Mucosa of rectum (tissue), 2 donors: Measurements from ENCODE around the gene CRB2.

Experiments
- H3K27ac ChIP-seq, 2 donors: one replicate each; pipeline ENCODE4 v1.7.0; 2013; ENCODE audit warnings: inconsistent platforms in 2 of 2, low read depth in 2 of 2, low read length in 2 of 2
- H3K27me3 ChIP-seq, 2 donors: one replicate each; pipeline ENCODE4 v1.7.0; 2013; ENCODE audit warnings: low read length in 2 of 2; ENCODE audit not compliant: control insufficient read depth in 2 of 2, insufficient read depth in 2 of 2
- H3K36me3 ChIP-seq, 2 donors: one replicate each; pipeline ENCODE4 v1.7.0; 2013; ENCODE audit warnings: low read length in 2 of 2; ENCODE audit not compliant: control insufficient read depth in 2 of 2, insufficient read depth in 2 of 2
- H3K4me1 ChIP-seq, 2 donors: one replicate each; pipeline ENCODE4 v1.7.0; 2013; ENCODE audit warnings: low read length in 2 of 2, mild to moderate bottlenecking in 1 of 2; ENCODE audit not compliant: control insufficient read depth in 2 of 2, insufficient read depth in 2 of 2
- H3K4me3 ChIP-seq, 2 donors: one replicate each; pipeline ENCODE4 v1.7.0; 2013; ENCODE audit warnings: low read length in 2 of 2
- H3K9ac ChIP-seq, 2 donors: one replicate each; pipeline ENCODE4 v1.7.0; 2013; ENCODE audit warnings: low read length in 2 of 2, low read depth in 1 of 2, mild to moderate bottlenecking in 1 of 2
- H3K9me3 ChIP-seq, 2 donors: one replicate each; pipeline ENCODE4 v1.7.0; 2013; ENCODE audit warnings: low read length in 2 of 2; ENCODE audit not compliant: control insufficient read depth in 2 of 2
- donor health status: healthy.
- donor health status: Normal muscosa, but diverticular disease.

Gene CRB2

GRCh38 chr9:123412171-123412820 is 56.3 kb downstream of the CRB2 start:
- no peak overlapping the region for H3K27ac ChIP-seq
- no peaks in the 10 kb centered on the region for H3K27me3 ChIP-seq
- H3K4me1 ChIP-seq: no peaks in the 10 kb centered on the region
- H3K9me3 ChIP-seq: no peaks in the 10 kb centered on the region
- H3K36me3 ChIP-seq: peaks cover 3 to 5% of the 10 kb centered on the region in 2 donors
- H3K4me3 ChIP-seq: no peak overlapping the region
- H3K9ac ChIP-seq: no peak overlapping the region

GRCh38 chr9:123414204-123414603 is 58.2 kb downstream of the CRB2 start:
- H3K27me3 ChIP-seq: no peaks in the 10 kb centered on the region
- no peak overlapping the region for H3K27ac ChIP-seq
- H3K9me3 ChIP-seq: no peaks in the 10 kb centered on the region
- peaks cover 3 to 8% of the 10 kb centered on the region in 2 donors for H3K36me3 ChIP-seq
- no peak overlapping the region for H3K9ac ChIP-seq
- no peaks in the 10 kb centered on the region for H3K4me1 ChIP-seq
- no peak overlapping the region for H3K4me3 ChIP-seq

GRCh38 chr9:123414936-123415930 is 59.2 kb downstream of the CRB2 start:
- H3K27ac ChIP-seq: no peak overlapping the region
- H3K9me3 ChIP-seq: no peaks in the 10 kb centered on the region
- H3K27me3 ChIP-seq: no peaks in the 10 kb centered on the region
- H3K9ac ChIP-seq: no peak overlapping the region
- H3K36me3 ChIP-seq: peaks cover 9 to 16% of the 10 kb centered on the region in 2 donors
- H3K4me3 ChIP-seq: no peak overlapping the region
- no peaks in the 10 kb centered on the region for H3K4me1 ChIP-seq

GRCh38 chr9:123416176-123416575 is 60.2 kb downstream of the CRB2 start:
- Histone ChIP-seq H3K9me3 (no peaks in the 10 kb centered on the region), H3K36me3 (peaks cover 9 to 14% of the 10 kb centered on the region in 2 donors), H3K27me3 (no peaks in the 10 kb centered on the region), H3K27ac (no peak overlapping the region), H3K4me1 (no peaks in the 10 kb centered on the region), H3K4me3 (no peak overlapping the region), H3K9ac (no peak overlapping the region)

- Histone ChIP-seq H3K4me1 (no peaks in the 10 kb centered on the region), H3K27me3 (no peaks in the 10 kb centered on the region), H3K36me3 (peaks cover 9 to 11% of the 10 kb centered on the region in 2 donors)
Observed at GRCh38 chr9:123417289-123418051, 61.5 kb downstream of the CRB2 start.

GRCh38 chr9:123418052-123418430 is 62.0 kb downstream of the CRB2 start:
- no peaks in the 10 kb centered on the region for H3K27me3 ChIP-seq
- peaks cover 12 to 15% of the 10 kb centered on the region in 2 donors for H3K36me3 ChIP-seq
- no peak overlapping the region for H3K4me3 ChIP-seq

More at GRCh38 chr9:123417289-123418051, 61.5 kb downstream of the CRB2 start:
- Histone ChIP-seq H3K9me3 (no peaks in the 10 kb centered on the region), H3K27ac (no peak overlapping the region), H3K4me3 (no peak overlapping the region), H3K9ac (no peak overlapping the region)

GRCh38 chr9:123418506-123418905 is 62.5 kb downstream of the CRB2 start:
- no peak overlapping the region for H3K9ac ChIP-seq
- H3K4me1 ChIP-seq: no peaks in the 10 kb centered on the region
- no peak overlapping the region for H3K4me3 ChIP-seq
- H3K27ac ChIP-seq: no peak overlapping the region
- no peaks in the 10 kb centered on the region for H3K9me3 ChIP-seq
- peaks cover 12 to 17% of the 10 kb centered on the region in 2 donors for H3K36me3 ChIP-seq
- no peaks in the 10 kb centered on the region for H3K27me3 ChIP-seq

More at GRCh38 chr9:123418052-123418430, 62.0 kb downstream of the CRB2 start:
- Histone ChIP-seq H3K9ac (no peak overlapping the region), H3K4me1 (no peaks in the 10 kb centered on the region), H3K9me3 (no peaks in the 10 kb centered on the region), H3K27ac (no peak overlapping the region)

GRCh38 chr9:123419091-123419490 is 63.1 kb downstream of the CRB2 start:
- Histone ChIP-seq H3K36me3 (peaks cover 12 to 19% of the 10 kb centered on the region in 2 donors), H3K4me3 (no peak overlapping the region), H3K9ac (no peak overlapping the region), H3K27me3 (no peaks in the 10 kb centered on the region), H3K9me3 (no peaks in the 10 kb centered on the region), H3K4me1 (no peaks in the 10 kb centered on the region), H3K27ac (no peak overlapping the region)

GRCh38 chr9:123419721-123420591 is 64.0 kb downstream of the CRB2 start:
- H3K9me3 ChIP-seq: no peaks in the 10 kb centered on the region
- H3K27me3 ChIP-seq: no peaks in the 10 kb centered on the region
- no peak overlapping the region for H3K9ac ChIP-seq
- no peak overlapping the region for H3K4me3 ChIP-seq
- no peak overlapping the region for H3K27ac ChIP-seq
- no peaks in the 10 kb centered on the region for H3K4me1 ChIP-seq
- peaks cover 12 to 19% of the 10 kb centered on the region in 2 donors for H3K36me3 ChIP-seq
